ENCODE data around the gene AGR3.
"Not testable (repeated sequence)": the region's sequence is repeated elsewhere in the genome, so short reads cannot be mapped to it uniquely, and the experiment has no call there.

AGR3 gene

DNA sequence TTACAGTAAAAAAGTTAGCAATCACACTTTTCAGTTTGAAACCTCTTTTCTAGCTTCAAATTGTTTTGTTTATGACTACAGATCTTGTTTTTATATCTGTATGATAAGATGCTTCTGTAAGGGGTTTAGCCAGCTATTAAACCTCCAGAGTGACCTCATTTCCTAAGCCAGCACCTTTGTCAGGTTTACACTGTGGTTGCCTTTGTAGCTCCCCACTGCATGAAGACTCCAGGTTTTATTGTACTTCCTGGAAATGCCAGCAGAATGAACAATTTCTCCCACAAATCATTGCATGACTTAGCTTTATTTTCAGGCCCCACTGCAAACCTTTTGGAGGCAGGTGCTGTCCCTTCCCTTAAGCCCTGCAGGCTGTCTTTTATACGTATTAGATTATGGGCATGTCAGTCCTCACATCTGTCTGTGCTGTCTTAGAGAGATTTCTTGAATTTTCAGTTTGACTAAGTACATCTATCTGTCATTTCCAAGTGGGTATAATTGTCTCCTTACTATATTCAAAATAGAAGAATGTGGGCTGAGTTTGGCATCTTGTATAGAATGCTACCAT, 8.2 kb upstream of the AGR3 start:
- no peak for DNase-seq

DNA sequence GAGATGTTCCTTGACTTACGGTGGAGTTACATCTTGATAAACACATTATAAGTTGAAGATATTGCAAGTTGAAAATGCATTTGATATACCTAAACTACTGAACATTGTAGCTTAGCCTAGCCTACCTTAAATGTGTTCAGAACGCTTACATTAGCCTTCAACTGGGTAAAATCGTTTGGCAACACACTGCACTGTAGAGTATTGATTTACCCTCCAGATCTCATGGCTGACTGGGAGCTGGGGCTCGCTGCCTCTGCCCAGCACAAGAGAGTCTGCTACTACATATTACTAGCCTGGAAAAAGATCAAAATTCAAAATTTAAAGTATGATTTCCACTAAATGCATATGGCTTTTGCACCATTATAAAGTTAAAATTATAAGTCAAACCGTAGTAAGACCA, 7.5 kb upstream of the AGR3 start:
- no peak for DNase-seq

DNA sequence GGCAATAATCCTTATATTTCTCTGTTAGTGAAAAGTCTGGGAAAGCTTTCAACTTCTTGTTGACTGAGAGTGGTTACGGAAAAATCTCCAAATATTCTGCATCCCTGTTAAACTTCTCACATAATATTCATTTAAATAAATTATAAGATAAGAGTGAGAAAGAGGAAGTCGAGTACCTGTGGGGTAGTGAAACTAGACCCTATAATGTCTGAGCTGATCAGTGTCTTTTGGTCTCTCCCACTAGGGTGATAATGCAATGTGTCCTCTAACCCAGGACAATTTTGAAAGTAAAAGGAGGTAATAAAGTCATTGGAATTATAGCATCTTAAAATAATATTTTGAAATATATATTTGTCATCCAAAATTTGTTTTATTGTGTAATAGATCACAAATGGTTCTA, 2.1 kb upstream of the AGR3 start:
- DNase-seq = no peak

DNA sequence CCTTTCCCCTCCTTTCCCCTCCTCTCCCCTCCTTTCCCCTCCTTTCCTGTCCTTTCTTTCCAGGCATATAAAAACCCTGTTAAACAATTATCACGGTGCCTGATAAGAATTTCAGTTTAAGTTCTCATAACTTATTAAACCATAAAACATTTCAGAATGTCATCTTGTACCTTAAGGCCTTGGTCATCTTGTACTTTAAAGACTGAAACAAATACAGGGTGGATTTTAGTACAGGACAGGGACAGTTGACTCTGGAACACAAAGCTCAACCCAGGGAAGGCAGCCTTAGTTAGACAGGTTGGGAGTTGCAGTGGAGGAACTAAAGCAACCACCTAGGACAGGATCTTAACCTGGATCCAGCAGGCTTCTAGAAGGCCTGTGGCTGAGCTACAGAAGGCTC, 1.2 kb downstream of the AGR3 start:
- no peak for DNase-seq

DNA sequence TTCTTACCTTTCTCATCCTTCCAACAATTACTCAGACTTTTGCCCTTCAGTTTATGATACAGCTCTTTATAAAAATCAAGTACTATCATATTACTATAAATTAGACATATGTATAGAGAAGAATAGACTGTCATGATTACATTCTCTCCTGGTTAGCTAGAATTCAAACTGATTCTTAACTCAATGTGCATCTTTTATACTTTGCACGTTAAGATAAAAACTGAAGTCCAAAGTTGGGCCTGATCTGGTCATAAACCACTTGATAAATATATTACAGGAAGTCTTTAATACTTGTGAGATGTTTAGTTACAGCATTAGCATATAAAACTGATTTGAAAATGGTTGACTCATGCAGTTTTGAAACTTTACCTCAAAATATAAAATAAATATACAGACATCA, 2.6 kb downstream of the AGR3 start:
- no peak for DNase-seq

DNA sequence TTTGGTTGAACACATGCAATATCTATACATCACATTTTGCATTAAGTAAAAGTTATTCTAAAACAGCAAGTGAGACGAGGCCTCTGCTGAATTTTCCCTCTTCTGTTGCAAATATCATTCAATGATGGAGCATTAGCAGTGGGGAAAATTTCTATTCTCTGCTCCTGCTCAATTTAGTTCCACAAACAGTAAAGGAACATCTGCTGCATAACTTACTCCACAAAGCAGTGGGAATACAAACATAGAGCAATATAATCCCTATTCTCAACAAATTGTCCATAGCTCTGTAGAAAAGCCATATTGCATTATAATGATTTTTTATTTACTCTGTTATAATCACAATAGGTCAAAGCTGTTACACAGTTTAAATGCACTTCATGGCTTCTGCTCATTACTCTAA, 5.9 kb downstream of the AGR3 start:
- no peak for DNase-seq

DNA sequence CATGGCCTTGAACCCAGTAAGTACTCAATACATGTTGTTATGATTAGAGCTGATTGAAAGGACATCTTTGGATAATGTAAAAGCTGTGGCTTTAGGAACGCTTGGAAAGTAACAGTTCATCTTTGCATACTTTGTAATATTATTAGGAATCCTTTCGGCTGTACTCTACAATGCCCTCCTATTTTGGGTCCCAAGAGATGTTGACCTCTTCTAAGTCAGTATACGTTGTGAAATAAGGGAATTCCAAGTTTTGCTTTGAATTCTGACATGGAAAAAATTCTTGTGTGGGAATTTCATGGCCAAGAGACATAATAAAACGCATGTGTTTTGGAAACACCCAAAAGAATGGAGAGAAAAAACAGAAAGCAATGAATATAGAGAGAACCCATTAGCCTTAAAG, 7.7 kb downstream of the AGR3 start:
- no peak for DNase-seq

DNA sequence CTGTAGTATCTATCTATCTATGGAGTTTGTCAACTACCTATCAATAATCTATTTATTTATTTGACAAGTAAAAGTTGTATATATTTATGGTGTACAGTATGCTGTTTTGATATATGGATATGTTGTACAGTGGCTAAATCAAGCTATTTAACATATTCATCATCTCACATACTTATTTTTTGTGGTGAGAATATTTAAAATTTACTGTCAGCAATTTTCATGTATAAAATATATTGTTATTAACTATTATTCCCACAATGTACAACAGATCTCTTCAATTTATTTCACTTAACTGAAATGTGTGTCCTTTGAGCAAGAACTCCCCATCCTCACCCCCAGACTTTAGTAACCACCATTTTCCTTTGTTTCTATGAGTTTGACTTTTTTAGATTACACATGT, 14.5 kb downstream of the AGR3 start:
- DNase-seq = no peak

DNA sequence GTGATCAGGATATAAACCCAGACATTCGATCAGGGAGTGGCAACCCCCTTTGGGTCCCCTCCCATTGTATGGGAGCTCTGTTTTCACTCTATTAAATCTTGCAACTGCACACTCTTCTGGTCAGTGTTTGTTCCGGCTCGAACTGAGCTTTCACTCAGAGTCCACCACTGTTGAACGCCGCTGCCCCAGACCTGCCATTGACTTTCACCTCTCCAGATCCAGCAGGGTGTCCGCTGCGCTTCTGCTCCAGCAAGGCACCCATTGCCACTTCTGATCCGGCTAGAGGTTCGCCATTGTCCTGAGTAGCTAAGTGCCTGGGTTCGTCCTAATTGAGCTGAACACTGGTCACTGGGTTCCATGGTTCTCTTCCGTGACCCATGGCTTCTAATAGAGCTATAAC, 28.6 kb downstream of the AGR3 start:
- DNase-seq = not testable (repeated sequence)

DNA sequence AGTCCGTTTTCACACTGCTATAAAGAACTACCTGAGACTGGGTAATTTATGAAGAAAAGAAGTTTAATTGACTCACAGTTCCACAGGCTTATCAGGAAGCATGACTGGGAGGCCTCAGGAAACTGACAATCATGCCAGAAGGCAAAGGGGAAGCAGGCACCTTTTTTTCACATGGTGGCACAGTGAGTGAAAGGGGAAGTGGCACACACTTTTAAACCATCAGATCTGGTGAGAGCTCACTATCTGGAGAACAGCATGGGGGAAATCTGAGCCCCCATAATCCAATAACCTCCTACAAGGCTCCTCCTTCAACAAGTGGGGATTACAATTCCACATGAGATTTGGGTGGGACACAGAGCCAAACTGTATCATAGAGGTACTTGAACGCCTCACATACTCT, 30.0 kb downstream of the AGR3 start:
- DNase-seq = peak; percentile 52

DNA sequence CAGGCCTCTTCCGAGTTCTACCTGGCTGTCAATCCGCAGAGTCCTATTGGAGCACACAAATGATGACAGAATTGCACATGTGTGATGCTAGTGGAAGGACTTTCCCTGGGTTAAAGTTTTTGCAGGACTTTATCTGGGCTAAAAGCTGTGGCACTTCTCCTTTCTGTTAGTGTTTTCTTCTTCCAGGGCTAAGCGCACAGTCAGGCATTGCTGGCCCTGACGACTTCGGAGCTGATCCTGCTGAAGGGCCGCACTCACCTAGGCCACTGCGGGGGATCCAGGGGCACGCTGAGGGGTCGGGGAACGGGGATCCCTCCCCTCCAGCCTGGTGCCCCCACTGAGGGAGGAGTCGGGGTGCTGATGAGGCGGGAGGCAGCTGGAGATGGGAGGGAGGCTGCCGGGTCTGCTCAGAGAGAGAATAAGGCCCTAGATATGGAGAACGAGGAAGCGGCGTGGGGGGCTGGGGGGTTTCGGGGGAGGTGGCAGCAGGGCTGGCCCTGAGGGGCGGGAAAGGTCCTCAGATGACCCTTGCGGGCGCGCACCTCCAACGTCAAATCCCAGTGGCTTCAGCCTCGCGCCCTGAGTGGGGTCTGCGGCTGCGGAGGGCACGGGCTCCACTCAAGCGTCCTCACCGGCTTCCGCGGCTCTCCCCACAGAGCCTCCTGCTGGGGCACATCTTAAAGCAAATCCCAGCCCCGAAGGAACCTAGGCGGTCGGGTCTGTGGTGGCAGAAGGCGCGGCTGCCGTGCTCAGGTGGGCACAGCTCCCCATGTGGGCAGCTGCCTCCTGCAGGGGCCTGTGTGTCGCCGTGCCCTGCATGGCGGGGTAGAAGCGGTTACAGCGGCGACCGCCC, 30.9 kb downstream of the AGR3 start:
- DNase-seq = no peak

DNA sequence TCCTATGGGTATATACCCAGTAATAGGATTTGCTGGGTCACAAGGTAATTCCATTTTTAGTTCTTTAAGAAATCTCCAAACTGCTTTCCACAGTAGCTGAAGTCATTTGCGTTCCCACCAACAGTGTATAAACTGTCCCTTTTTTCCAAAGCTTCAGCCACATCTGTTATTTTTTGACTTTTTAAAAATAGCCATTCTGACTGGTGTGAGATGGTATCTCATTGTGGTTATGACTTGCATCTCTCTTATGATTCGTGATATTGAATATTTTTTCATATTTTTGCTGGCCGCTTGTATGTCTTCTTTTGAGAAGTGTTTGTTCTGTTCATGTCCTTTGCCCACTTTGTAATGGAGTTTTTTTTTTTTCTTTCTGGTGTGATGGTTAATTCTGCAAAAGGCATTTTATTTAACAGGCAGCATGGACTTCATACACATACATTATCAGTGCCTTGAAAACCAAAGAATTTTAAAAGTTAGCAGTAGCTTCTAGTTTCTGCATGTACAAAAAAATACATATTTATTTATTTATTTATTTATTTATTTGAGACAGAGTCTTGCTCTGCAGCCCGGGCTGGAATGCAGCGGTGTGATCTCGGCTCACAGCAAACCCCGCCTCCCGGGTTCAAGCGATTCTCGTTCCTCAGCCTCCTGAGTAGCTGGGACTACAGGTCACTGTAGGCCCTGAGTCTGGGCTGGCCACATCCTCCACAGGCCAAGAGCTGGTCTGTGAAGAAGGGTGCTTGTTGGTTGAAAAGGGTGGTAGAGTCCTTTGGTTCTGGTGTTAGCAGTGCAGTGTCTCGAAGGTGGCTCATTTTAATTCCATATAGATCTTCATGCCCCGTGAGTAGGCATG, 32.3 kb downstream of the AGR3 start:
- DNase-seq = no peak

DNA sequence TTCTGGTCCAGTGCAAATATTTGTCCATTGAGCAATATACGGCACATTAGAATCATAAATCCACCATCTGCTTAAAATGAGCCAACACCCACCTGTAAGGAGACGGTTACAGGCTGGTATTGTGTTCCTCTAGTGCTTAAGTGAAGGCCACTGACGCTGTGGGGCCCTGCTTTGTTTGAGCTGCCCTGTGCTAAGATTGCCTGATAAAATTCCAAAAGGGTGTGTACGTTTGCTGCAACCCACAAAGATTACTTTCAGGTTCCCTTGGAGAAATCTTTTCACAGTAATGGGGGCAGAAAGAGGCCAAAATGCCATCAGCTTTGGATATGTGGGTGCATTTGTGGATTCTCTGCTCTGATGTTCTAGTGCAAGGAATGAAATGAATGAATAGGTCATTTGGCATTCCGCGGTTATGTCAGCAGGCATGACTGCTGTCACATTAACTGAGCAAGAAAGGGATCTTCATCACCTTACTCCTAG, 34.4 kb downstream of the AGR3 start:
- DNase-seq = no peak

DNA sequence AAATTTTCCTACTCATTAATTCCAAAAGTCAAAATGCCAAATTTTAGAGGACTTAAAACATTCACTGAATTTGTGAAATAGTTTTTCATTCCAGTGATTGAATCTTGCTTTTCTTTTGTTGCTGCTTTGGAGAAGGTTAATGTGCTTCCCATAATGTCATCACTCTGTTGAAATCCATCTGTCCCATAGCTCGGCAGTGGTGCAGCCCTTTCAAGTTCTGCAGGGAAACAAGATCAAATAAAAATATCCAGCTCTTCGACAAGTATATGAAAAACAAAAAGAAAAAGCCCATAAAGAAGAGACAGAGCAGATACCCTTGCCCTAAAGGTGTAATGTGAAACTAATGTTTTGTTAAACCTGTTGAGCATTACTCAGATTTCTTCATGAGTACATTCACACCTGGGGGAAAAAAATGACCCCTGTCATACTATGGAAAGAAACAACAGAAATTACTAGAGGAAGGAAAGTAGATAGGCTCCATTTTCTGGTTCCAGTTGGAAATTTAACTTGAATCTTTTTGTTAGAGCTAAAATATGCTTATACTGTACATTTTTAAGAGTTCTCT, 35.1 kb downstream of the AGR3 start:
- no peak for DNase-seq

DNA sequence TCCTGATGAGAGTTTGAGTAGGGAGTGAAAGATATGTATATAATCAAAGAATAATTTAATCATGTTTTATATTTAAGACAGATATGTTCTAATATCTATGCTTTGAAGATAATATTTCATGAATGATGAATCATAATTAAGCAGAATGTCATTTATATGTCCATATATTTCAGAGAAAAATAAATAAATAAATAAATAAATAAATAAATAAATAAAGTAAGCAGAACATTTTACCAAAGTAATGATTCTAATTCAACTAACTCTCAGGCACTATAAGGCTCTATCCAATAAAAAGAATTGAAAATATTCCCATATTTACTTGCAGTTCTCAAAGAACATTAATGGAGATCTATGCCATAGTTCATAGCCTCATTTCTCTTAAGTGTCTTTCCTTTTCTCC, 36.0 kb downstream of the AGR3 start:
- no peak for DNase-seq

DNA sequence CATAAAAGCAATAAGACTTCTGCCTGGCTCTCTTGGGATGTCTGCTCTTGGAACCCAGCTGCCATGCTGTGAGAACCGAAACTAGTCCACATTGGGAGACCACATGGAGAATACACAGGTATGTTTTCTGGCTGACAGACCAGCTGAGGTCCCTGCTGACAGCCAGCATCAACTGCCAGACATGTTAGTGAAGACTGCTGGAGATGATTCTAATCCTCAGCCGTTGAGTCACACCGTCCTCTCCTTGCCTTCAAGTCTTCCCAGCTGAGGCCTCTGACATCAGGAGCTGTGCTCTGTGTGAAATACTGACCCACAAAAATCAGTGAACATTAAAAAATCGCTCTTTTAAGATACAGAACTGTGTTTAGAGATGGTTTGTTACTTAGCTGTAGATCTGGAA, 40.1 kb downstream of the AGR3 start:
- DNase-seq = no peak

DNA sequence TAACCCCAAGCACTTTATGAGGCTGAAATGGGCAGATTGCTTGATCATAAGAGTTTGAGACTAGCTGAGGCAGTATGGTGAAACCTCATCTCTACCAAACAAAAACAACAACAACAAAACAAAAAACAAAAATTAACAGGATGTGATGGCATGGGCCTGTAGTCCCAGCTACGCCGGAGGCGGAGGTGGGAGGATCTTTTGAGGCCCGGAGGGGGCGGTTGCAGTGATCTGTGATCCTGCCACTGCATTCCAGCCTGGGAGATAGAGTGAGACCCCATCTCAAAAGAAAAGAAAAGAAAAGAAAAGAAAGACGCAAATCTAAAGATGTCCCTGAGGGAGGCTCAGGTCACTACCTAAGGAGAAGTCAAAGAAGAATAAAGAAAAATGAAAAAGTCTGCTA, 41.7 kb downstream of the AGR3 start:
- no peak for DNase-seq

DNA sequence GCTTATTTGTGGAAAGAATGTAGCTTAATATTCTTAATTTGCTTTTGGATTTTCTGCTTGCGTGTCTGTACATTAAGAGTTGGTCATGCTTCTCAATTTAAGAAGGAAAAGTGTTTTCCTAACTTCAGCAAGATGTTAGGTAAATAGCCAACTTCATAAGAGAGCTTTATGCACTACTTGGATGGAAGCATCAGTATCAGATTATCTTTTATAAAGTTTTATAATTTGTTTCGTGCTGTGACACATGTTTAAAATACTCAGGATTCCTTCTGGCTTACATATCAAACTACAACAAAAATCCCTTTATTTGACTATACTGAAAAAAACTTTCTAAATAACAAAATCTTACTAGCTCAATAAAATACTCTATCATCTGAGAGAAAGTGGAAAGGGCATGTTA, 42.1 kb downstream of the AGR3 start:
- DNase-seq = no peak

DNA sequence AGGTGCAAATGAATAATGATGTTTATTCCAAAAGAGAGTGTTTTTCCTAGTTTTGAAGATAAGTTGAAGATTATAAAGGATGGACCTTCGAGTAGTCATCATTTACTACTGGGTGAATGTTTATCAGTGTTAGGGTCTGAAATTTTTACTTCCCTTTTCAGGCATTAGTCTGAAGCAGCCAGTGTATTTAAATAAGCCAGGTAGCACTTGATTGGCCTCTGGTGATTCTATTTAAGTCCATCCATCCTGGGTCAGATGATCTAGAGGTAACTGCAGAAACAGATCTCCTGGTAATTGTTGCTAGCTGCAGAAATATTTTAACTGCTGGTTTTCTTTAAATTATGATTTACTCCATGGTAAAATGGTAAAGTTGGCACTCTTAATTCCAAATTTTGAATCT, 42.9 kb downstream of the AGR3 start:
- DNase-seq = no peak

DNA sequence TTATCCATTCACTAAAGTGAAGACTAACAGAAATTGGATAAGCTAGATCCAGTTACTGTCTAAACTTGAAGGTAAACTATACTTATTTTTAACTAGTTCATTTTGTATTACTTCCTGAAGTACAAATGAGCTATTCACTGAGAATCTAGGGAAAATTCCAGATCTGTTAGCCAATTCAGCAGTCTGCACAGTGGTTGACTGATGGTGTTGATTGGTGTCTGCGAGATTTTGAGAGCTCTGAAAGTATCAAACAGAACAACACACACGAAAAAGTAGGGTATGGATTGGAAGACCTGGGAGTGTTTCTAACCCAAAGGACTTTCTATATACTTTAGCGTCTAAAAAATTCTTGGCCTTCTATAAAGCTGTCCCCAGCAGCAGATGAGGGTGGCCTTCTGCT, 43.4 kb downstream of the AGR3 start:
- no peak for DNase-seq

DNA sequence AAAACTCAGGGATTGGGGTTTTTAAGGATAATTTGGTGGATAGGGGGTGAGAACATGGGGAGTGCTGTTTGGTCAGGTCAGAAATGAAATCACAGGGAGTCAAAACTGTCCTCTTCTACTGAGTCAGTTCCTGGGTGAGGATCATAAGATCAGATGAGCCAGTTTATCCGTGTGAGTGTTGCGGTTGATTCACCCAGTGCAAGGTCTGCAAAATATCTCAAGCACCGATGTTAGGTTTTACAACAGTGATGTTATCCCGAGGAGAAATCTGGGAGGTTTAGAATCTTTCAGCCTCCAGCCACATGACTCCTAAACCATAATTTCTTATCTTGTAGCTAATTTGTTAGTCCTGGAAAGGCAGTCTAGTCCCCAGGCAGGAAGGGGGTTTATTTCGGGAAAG, 45.3 kb downstream of the AGR3 start:
- no peak for DNase-seq

DNA sequence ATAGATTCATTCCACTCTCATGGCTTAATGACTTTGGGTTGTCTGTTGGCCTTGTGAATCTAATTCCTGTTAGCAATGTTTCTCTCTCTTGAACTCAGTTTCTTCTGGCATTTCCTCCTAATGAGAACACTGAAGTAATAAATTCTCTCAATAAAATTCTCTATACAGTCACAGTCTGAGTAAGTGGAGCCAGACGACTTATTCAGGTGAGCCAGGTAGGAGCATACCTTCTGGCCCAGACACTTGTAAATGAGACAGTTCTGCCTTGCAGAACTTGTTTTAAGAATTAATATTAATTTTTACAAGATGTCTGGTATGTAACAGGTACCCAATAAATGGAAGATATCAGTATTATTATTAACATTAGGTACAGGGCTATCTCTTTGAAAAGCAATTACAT, 48.4 kb downstream of the AGR3 start:
- DNase-seq = no peak

DNA sequence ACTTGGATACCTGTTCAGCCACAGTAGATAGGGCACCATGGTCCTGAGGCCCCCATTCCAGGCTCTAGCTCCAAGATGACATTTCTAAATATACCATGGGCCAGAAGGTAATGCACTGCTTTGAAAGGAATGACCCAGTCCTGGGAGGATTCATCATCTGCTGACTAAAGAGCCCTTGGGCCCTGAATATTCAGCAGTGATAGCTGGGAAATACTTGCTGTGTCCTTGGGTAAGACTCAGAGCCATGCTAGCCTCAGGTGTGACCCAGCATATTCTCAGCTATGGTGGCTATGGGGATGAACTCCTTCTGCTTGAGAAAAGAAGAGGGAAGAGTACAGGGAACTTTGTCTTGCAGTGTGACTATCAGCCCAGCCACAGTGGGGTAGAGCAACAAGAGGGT, 55.7 kb downstream of the AGR3 start:
- no peak for DNase-seq

DNA sequence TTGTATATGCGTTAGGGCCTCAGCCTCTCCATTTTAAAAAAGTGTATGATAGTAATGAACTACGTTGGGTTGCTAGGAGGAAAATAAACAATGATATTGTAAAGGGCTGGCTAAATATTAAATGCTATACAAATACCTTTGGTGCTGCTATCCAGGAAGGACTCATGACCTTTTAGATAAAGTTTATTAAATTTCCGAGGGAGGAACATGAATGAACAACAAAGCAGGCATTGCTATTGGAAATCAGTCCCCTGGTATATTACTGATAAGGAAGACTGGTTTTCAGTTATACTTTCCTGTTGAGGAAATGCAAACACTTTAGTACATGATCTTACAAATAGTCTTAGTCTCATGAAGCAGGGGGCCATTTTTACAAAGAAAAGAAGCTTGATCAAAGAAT, 59.8 kb downstream of the AGR3 start:
- no peak for DNase-seq
